ENCODE data around the gene MLEC. TPM values are rescaled to one million over a fixed set of nuclear protein-coding genes. Genes with fewer than 3 reads are reported as not detected.

Gene MLEC
- total RNA-seq, 2 donors from 2014 or later = 188 to 195 TPM

DNA sequence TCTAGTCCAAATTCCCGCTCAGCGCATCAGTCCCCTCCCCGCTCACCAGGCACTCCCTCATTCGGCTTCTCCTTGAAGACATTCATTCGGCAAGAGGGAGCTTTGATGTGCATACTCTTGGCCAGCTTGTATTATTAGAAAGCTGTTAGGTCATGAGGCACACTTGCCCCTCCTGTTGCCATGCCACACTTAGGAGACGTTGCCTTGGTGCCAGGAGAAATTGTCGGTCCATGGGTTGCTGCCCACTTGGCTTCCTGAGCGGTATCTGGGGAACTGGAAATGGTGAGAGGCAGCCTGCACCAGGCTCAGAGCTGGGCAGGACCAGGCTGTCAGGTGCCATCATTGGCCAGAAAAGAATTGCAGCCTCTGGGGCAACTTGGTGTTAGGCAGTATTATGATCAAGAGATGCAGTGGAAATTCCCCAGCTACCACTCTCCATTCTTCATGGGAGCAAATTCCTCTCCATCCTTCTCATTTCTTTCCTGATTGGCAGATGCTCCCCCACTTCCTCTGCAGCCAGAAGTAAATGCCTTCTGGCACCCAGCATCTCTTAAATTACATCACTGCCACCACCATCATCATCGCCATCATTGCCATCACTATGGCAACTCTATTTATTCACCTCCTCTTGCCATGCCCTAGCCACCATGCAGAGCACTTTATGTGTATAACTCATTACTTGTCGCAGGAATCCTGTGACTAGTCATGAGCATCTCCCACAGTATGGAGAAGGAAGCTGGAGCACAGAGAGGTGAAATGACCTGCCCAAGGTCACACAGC lies 34.1 kb upstream of the MLEC start:
- DNase-seq = no peak
- Histone ChIP-seq H3K27me3 (ENCODE audit: control insufficient read depth, insufficient read depth, low read length, poor library complexity, severe bottlenecking) (peaks cover 18% of the 10 kb centered on the region), H3K4me1 (ENCODE audit: control insufficient read depth, insufficient read depth, low read length) (no peaks in the 10 kb centered on the region), H3K9me3 (ENCODE audit: control insufficient read depth, low read length) (no peaks in the 10 kb centered on the region), H3K9ac (ENCODE audit: extremely low read depth, low read length, poor library complexity, severe bottlenecking) (no peak overlapping the region), H3K4me3 (ENCODE audit: low read length) (no peak overlapping the region), H3K36me3 (ENCODE audit: control insufficient read depth, insufficient read depth, low read length) (no peaks in the 10 kb centered on the region), H3K27ac (ENCODE audit: low read depth, low read length) (no peak overlapping the region)
- Mint-ChIP-seq H3K36me3 (ENCODE audit: low read depth) (no peaks in the 10 kb centered on the region), H3K4me1 (peaks cover 13% of the 10 kb centered on the region), H3K9me3 (no peaks in the 10 kb centered on the region), H3K27ac (no peak overlapping the region), H3K27me3 (ENCODE audit: insufficient read depth) (peaks cover 19% of the 10 kb centered on the region), H3K4me3 (no peak overlapping the region)
- TF ChIP-seq, protein P1, sequence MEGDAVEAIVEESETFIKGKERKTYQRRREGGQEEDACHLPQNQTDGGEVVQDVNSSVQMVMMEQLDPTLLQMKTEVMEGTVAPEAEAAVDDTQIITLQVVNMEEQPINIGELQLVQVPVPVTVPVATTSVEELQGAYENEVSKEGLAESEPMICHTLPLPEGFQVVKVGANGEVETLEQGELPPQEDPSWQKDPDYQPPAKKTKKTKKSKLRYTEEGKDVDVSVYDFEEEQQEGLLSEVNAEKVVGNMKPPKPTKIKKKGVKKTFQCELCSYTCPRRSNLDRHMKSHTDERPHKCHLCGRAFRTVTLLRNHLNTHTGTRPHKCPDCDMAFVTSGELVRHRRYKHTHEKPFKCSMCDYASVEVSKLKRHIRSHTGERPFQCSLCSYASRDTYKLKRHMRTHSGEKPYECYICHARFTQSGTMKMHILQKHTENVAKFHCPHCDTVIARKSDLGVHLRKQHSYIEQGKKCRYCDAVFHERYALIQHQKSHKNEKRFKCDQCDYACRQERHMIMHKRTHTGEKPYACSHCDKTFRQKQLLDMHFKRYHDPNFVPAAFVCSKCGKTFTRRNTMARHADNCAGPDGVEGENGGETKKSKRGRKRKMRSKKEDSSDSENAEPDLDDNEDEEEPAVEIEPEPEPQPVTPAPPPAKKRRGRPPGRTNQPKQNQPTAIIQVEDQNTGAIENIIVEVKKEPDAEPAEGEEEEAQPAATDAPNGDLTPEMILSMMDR (conservative IDR thresholded peaks at IDR 0.05) = no peak
- WGBS, 2 experiments (ENCODE audit: insufficient coverage in 1 of 2, insufficient read length in 1 of 2) = 86 to 88% methylated on average over 10 of the region's 10 CpGs

DNA sequence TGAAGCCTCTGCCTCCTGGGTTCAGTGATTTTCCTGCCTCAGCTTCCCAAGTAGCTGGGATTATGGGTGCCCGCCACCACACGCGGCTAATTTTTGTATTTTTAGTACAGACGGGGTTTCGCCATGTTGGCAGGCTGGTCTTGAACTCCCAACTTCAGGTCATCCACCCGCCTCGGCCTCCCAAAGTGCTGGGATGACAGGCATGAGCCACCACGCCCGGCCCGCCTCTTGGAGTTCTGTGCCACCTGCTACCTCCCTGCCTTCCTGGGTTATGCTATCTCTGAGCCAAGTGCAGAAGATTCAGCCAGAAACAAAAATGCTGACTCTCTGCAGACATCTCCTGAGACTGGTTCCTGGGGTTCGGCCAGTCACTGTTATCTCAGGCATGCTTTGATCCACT lies 33.3 kb upstream of the MLEC start:
- Histone ChIP-seq H3K9ac (ENCODE audit: extremely low read depth, low read length, poor library complexity, severe bottlenecking) (no peak overlapping the region), H3K27ac (ENCODE audit: low read depth, low read length) (no peak overlapping the region), H3K27me3 (ENCODE audit: control insufficient read depth, insufficient read depth, low read length, poor library complexity, severe bottlenecking) (peaks cover 18% of the 10 kb centered on the region), H3K4me1 (ENCODE audit: control insufficient read depth, insufficient read depth, low read length) (no peaks in the 10 kb centered on the region), H3K4me3 (ENCODE audit: low read length) (no peak overlapping the region), H3K36me3 (ENCODE audit: control insufficient read depth, insufficient read depth, low read length) (no peaks in the 10 kb centered on the region), H3K9me3 (ENCODE audit: control insufficient read depth, low read length) (no peaks in the 10 kb centered on the region)
- H3K27ac Mint-ChIP-seq = no peak overlapping the region
- peaks cover 19% of the 10 kb centered on the region for H3K27me3 Mint-ChIP-seq (ENCODE audit: insufficient read depth)
- TF ChIP-seq, protein P1 (conservative IDR thresholded peaks at IDR 0.05) = no peak
- DNase-seq = no peak
- no peak overlapping the region for H3K4me3 Mint-ChIP-seq
- WGBS, 2 experiments (ENCODE audit: insufficient coverage in 1 of 2, insufficient read length in 1 of 2) = 95% methylated on average over 7 to 11 of the region's 11 CpGs
- H3K9me3 Mint-ChIP-seq = no peaks in the 10 kb centered on the region
- H3K4me1 Mint-ChIP-seq = peaks cover 13% of the 10 kb centered on the region
- no peaks in the 10 kb centered on the region for H3K36me3 Mint-ChIP-seq (ENCODE audit: low read depth)

DNA sequence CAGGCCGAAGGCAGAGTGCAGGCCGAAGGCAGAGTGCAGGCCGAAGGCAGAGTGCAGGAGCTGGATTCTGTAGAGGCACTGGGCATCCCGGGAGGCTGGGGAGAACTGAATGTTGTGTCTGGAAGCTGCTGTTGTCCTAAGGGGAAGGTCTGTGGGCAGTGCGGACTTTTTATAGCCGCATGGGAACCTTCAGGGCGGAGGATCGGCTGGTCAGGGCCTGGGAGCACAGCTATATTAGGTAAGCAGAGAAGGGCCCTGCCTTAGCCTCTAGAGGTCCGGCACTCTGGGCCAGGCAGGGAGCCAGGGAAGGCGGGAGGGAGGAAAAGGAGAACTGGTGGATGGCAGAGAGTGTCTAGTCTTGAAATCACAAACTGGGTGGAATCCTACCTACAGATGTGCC lies 32.3 kb upstream of the MLEC start:
- H3K9ac ChIP-seq (ENCODE audit: extremely low read depth, low read length, poor library complexity, severe bottlenecking) = no peak overlapping the region
- H3K9me3 ChIP-seq (ENCODE audit: control insufficient read depth, low read length) = no peaks in the 10 kb centered on the region
- WGBS, 2 experiments (ENCODE audit: insufficient coverage in 1 of 2, insufficient read length in 1 of 2) = 89 to 94% methylated on average over 8 to 10 of the region's 10 CpGs
- H3K27me3 Mint-ChIP-seq (ENCODE audit: insufficient read depth) = peaks cover 13% of the 10 kb centered on the region
- H3K4me1 ChIP-seq (ENCODE audit: control insufficient read depth, insufficient read depth, low read length) = no peaks in the 10 kb centered on the region
- no peaks in the 10 kb centered on the region for H3K9me3 Mint-ChIP-seq
- no peaks in the 10 kb centered on the region for H3K36me3 Mint-ChIP-seq (ENCODE audit: low read depth)
- peaks cover 8% of the 10 kb centered on the region for H3K4me1 Mint-ChIP-seq
- H3K27ac Mint-ChIP-seq = peak overlapping the region; percentile 10
- peaks cover 13% of the 10 kb centered on the region for H3K27me3 ChIP-seq (ENCODE audit: control insufficient read depth, insufficient read depth, low read length, poor library complexity, severe bottlenecking)
- no peak overlapping the region for H3K4me3 Mint-ChIP-seq
- TF ChIP-seq, protein P1 (conservative IDR thresholded peaks at IDR 0.05) = no peak
- no peak overlapping the region for H3K27ac ChIP-seq (ENCODE audit: low read depth, low read length)
- H3K4me3 ChIP-seq (ENCODE audit: low read length) = no peak overlapping the region
- no peaks in the 10 kb centered on the region for H3K36me3 ChIP-seq (ENCODE audit: control insufficient read depth, insufficient read depth, low read length)
- no peak for DNase-seq

Measured in endodermal cell (in vitro differentiated cells).